GM18508 (cell line): Measurements from ENCODE around the gene GNPNAT1.
A peak's percentile ranks its signal among the peaks of the same experiment; 100 is the strongest.

Experiments used
- ATAC-seq: cut with Tn5 transposase; IDR thresholded peaks from one replicate; pipeline ENCODE4 v1.9.1; 2021; ENCODE audit warnings: moderate number of reproducible peaks; ENCODE audit not compliant: insufficient read depth, unreplicated experiment

GNPNAT1 gene

DNA sequence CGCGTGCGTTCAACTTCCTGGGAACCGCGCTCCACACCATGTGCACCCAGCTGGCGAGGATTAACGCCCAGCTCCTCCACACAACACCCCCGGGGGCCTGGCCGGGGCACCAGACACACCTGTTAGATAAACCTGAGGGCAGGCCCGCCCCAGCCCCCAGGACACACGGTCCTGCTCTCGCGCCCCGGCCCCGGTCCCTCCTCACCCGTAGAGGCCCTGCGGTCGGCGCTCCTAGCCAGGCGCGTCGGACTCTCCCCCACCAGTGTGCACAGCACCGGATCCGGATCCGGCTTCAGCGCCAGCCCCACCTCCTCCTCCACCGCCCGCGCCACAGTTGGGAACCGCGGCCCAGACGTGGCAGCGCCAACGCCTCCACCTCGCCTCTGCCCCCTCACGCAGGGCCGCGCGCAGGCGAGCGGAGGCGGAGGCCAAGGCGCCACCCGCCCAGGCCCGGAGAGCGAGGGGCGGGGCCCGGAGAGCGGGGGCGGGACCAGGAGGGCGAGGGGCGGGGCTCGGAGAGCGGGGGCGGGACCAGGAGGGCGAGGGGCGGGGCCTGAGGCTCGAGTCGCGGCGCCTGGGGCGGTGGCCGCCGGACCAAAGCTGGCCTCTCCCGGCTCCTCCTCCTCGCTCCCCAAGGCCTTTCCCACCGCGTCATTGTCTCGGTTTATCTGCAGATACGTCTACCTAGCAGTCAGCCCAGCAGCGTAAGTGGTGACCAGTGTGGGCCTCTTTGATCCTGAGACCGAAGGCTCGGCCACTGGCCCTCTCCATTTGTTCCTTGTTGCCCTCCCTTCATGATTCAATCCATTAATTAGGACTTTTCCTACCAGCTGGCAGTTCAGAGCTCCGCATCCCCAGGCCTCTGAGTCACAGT is at the start of gene GNPNAT1:
GNPNAT1 (minus strand) TSS at position 385 of the 874 bp plus-strand sequence. CDS start 6,957 bp downstream, outside the sequence.
- peak; percentile 45 for ATAC-seq

GRCh38 chr14:52840877-52841276 is 49.5 kb upstream of the GNPNAT1 start:
- no peak for ATAC-seq

DNA sequence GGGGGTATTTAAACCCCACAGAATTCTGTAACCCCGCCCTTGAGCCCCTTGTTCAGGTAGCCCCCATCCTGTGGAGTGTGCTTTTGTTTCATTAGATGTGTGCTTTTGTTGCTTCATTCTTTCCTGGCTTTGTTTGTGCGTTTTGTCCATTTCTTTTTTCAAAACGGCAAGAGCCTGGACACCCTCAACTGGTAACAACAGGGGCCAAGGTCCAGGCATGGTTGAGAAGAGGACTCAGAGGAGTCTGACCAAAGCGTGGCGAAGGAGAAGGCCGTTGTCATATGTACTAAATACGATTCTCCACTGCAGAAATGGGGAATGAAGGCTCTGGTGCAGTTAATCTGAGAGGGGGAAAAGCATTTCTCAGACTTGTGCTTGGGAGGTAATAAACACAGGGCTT is 46.0 kb upstream of the GNPNAT1 start:
- ATAC-seq: no peak

DNA sequence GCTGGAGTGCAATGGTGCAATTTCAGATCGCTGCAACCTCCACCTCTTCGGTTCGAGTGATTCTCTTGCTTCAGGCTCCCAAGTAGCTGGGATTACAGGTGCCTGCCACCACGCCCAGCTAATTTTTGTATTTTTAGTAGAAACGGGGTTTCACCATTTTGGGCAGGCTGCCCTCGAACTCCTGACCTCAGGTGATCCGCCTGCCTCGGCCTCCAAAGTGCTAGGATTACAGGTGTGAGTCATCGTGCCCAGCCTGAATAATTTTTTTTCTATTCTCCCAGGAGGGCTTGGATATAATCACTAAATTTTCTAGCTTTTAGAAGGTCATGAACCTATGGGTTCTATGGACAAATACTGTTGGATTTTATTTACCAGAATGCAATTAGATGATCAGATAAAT is 44.7 kb upstream of the GNPNAT1 start:
- ATAC-seq: no peak

- no peak for ATAC-seq
These were observed 43.9 kb upstream of the GNPNAT1 start for GRCh38 chr14:52835122-52835903.

- ATAC-seq: no peak
These were observed 43.0 kb upstream of the GNPNAT1 start for GRCh38 chr14:52834440-52834842.

GRCh38 chr14:52833891-52834290 is 42.5 kb upstream of the GNPNAT1 start:
- ATAC-seq: no peak

- no peak for ATAC-seq
These were observed 38.2 kb upstream of the GNPNAT1 start for GRCh38 chr14:52829527-52830185.

DNA sequence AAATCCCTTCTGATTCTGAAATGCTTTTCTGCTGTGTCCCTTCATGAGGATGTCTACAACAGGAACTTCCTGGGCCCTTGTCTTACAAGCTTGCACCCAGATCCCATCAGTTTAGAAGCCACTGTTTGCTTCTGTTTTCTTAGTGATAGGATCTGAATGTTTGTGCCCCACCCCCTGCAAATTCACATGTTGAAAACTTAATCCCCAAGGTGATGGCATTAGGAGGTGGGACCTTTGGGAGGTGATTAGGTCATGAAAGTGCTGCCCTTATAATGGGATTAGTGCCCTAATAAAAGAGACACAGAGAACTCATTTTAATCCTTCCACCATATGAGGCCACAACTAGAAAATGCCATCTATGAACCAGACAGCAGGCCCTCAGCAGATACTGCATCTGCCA is 36.0 kb upstream of the GNPNAT1 start:
- ATAC-seq: no peak

GRCh38 chr14:52825085-52825484 is 33.7 kb upstream of the GNPNAT1 start:
- ATAC-seq: no peak

DNA sequence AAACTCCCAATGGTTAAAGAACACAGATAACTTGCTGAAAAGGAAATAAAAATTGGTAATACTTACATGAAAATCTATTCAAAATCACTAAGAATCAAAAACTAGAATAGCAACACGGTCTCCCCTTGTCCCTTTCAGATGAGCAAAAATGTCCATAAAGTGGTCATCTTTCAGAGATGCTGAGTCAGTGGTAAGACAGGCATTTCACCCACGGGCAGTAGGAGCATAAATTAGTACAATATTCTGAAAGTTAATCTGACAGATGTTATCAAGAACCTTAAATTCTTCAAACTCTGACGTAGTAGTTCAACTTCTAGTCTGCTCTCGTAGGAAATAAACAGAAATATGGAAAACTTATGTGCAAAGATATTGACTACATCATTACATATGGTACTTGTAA is 33.1 kb upstream of the GNPNAT1 start:
- ATAC-seq: no peak

DNA sequence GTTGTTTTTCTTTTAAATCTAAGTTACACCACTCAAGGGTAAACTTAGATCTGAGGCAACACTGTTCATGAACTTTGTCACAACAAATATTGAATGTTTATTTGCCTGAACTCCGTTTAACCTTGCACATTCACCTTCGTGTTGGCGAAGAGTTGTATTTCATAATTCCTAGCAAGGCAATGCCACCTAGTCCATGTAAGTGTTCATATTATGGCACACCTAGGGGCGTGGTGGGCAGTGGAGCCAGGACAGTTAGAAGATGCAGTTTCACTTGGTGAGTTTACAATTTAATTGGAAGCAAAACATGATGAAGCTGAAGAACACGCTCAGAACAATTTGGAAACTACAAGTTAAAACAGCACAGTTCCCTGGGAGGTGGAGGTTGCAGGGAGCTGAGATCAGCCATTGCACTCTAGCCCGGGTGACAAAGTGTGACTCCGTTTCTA is 30.4 kb upstream of the GNPNAT1 start:
- ATAC-seq: no peak

DNA sequence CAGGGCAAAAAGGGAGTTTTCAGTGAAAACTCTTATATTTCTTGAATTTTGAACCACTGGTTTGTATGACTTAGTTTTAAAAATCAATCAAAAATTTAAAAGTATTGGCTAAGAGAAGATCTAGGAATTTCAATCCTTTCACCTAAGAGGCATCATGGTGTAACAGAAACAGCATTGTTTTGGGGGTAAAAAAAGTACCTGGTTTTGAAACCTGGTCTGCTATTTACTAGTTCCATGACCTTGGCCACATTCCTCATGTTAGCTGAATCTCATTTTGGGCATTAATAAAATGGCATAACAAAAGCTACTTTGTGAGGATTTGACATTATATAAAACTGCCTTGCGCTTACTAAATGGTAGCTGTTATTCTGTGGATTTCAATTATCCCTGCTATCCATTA is 16.7 kb upstream of the GNPNAT1 start:
- no peak for ATAC-seq

GRCh38 chr14:52806115-52806514 is 14.7 kb upstream of the GNPNAT1 start:
- no peak for ATAC-seq

- no peak for ATAC-seq
These were observed 11.2 kb upstream of the GNPNAT1 start for GRCh38 chr14:52802597-52802996.

- ATAC-seq: no peak
These were observed 9.8 kb upstream of the GNPNAT1 start for GRCh38 chr14:52801014-52801712.

- ATAC-seq: no peak
These were observed 7.4 kb upstream of the GNPNAT1 start for GRCh38 chr14:52798826-52799225.

GRCh38 chr14:52797653-52798052 is 6.2 kb upstream of the GNPNAT1 start:
- ATAC-seq: no peak

- ATAC-seq: no peak
These were observed 1.7 kb upstream of the GNPNAT1 start for GRCh38 chr14:52793061-52793460.

GRCh38 chr14:52792097-52792415 is 649 bp upstream of the GNPNAT1 start:
- no peak for ATAC-seq
